GM19324 (cell line): ENCODE results near the gene CCL16.
"Not testable (repeated sequence)": the region's sequence is repeated elsewhere in the genome, so short reads cannot be mapped to it uniquely, and the experiment has no call there.

ENCODE experiments used
- ATAC-seq: cut with Tn5 transposase; IDR thresholded peaks from one replicate; pipeline ENCODE4 v1.9.1; 2021; ENCODE audit warnings: mild to moderate bottlenecking, moderate library complexity; ENCODE audit not compliant: unreplicated experiment, low FRiP score

CCL16 gene, protein sequence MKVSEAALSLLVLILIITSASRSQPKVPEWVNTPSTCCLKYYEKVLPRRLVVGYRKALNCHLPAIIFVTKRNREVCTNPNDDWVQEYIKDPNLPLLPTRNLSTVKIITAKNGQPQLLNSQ

DNA sequence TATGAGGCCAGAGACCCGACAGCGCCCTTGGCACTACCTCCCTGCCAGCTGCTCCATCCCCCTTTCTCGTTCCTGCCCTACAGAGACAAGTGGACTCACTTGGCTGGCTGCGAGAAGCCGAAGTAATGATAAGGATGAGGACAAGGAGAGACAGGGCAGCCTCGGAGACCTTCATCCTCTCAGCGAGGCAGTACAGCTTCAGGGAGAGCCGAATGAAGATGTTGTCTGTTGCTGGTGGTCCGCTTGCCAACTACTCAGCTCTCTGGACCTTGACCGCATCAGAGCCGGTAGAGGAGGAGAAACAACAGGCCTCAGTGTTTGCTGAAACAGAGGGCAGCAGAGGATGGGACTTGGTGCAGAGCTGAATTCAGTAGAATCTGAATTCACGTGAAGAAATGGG is at the start of gene CCL16:
Gene CCL16 (minus strand): TSS at position 252 of the 400 bp plus-strand sequence. CDS start 77 bp downstream, at position 175.
- ATAC-seq = no peak

GRCh38 chr17:36030956-36031355 is 49.7 kb upstream of the CCL16 start:
- ATAC-seq = no peak

DNA sequence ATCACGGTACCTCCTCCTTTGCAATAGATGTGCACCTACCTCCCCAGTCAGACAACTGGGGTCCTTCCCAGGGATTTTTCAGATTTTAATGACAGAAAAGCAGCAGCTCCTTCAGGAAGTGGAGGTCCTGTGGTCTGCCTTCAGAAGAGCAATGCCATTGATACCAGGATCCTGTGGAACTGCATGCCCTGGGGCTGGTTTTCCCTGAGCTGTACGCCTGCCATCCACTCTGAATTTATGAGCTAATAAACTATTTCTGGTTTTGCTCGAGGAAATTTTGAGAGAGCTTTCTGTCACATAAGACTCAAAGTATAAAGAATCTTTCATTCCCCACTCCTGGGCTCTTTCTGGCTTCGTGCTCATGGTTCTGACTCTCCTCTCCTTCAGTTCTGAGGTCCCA is 46.5 kb upstream of the CCL16 start:
- no peak for ATAC-seq

DNA sequence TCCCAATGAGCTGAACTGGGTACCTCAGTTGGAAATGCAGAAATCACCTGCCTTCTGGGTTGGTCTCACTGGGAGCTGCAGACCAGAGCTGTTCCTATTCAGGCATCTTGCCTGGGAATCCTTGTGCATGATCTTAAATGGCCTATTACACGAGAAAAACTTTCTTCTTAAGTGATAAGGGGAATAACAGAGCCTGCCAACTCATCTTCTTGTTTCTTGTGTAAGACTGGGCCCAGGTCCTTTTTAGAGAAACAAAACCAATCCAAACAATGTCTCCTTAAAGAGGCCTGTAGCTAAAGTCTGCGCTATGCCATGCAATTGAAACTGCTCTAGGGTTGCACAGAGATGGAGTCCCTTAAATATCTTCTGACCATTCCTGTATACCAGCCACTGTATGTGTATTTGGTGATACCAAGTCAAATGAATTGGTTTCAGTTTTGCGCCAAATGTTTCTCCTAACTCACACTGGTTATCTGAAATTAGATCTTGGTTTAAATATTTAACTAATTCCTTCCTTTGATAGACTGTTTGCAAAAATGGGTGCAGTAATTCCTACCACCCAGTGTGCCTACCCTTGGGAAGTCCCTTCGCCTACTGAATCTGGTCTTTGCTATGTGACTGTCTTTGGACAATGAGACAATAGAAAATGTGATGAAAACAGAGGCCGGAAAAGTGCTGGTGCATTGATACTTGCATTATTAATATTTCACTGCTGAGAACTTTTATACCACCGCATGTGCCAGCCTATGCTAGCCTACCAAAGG is 43.0 kb upstream of the CCL16 start:
- no peak for ATAC-seq

DNA sequence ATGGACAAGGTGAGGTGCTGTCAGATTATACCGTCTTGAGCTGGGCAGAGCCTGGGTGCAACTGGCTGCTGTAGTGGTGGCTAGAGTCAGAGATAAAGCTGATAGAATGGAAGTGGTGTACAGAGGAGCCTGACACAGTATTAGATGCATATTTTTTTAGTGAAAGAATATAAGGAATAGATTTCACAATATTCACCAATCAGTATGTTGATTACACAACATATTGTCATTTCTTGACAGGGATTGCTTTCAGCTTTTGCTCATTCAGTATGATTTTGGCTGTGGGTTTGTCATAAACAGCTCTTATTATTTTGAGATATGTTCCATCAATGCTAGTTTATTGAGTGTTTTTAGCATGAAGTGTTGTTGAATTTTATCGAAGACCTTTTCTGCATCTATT is 38.1 kb upstream of the CCL16 start:
- no peak for ATAC-seq

DNA sequence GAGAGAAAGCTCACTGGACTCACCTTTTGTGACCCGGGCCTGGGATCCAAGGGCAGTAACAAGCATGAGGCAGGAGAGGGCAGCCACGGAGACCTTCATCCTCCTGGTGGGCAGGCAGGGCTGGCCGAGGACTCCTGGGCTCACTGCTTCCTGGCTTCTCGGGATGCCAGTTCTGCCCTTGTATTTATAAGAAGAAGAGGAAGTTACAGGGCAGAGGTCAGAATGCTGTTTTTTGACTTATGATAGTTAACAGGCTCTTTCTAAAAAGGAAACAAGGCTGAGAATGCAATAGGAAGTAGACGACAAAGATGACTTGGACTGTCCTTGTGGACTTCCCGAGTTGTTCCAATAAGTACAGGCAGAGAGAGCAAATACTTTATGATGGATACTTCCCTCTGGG is 36.5 kb upstream of the CCL16 start, which contains the start of gene CCL23:
Gene CCL23 (minus strand): TSS at position 174 of the 400 bp plus-strand sequence. CDS start 75 bp downstream, at position 99.
- ATAC-seq = no peak

GRCh38 chr17:36016555-36016954 is 35.3 kb upstream of the CCL16 start:
- ATAC-seq = no peak

GRCh38 chr17:36015895-36016294 is 34.6 kb upstream of the CCL16 start:
- not testable (repeated sequence) for ATAC-seq

- no peak for ATAC-seq
Observed at GRCh38 chr17:36014946-36015345, 33.6 kb upstream of the CCL16 start.

DNA sequence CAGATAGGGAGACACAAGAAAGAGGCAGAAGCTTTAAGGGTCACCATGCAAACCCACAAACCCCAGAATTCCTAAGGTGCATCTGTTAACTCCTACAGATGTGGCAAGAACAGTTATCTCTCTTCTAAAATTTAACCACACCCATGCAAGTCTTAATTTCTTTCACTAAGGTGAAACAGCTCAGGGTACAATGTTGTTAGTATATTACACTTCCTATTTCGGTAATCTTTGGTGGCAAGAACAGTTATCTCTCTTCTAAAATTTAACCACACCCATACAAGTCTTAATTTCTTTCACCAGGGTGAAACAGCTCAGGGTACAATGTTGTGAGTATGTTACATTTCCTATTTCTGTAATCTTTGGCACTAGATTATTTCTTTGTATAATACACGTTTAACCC is 29.9 kb upstream of the CCL16 start:
- ATAC-seq = no peak

- ATAC-seq = no peak
Observed at GRCh38 chr17:36008998-36009665, 27.8 kb upstream of the CCL16 start.

GRCh38 chr17:36004594-36005108 is 23.4 kb upstream of the CCL16 start:
- no peak for ATAC-seq

- ATAC-seq = no peak
Observed at GRCh38 chr17:36002631-36003030, 21.3 kb upstream of the CCL16 start.

DNA sequence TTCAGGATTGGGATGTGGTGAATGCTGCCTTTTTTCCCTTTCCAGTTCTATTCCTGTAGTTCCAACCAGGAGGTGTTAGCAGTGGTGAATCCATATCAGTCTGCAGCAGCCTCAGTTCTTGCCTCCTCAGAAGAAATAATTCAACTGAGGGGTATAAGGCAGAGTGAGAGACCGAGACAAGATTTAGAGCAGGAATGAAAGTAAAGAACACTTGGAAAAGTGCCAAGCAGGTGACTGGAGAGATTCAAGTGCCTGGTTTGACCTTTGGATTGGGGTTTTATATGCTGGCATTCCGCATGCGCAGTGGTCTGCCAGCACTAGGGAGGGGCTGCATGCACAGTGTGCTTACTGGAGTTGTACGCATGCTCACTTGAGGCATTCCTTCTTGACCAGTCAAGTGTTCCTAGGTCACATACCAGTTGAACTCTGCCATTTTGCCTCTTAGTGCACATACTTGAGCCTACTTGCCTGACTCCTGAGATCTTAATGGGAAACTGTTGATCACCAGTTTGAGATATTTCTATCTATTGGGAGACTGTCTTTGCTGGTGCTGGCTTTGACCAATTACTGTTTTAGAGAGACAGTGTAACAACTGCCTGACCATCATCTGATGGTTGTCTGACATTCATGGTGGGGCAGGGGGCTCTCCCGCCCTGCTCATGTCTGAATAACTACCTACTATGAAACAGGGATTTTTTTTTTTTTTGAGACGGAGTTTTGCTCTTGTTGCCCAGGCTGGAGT is 20.7 kb upstream of the CCL16 start:
- no peak for ATAC-seq

- ATAC-seq = no peak
Observed at GRCh38 chr17:36001110-36001771, 19.9 kb upstream of the CCL16 start, which contains the start of gene CCL15. CCL15 (minus strand) TSS chr17:36001553; CDS start chr17:36001492, 61 bp downstream.

DNA sequence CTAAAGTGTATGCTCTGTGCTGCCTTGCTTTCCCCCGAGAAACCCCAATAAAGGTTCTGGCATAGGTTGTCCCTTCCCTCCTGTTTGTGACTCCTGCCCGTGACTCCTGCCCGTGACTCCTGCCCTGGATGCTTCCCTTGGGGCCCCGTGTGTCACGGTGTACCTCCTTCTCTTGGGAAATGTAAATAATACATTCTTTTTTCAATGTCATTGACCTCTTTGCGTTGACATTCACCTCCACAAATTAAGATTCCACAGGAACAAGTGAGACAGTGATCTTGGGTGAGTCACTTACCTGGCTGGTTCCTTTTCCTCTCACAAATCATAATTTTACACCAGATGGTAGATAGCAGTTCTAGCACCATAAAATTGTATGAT is 19.4 kb upstream of the CCL16 start:
- no peak for ATAC-seq

GRCh38 chr17:35998756-35999155 is 17.5 kb upstream of the CCL16 start:
- ATAC-seq = no peak

GRCh38 chr17:35998018-35998545 is 16.8 kb upstream of the CCL16 start:
- no peak for ATAC-seq

DNA sequence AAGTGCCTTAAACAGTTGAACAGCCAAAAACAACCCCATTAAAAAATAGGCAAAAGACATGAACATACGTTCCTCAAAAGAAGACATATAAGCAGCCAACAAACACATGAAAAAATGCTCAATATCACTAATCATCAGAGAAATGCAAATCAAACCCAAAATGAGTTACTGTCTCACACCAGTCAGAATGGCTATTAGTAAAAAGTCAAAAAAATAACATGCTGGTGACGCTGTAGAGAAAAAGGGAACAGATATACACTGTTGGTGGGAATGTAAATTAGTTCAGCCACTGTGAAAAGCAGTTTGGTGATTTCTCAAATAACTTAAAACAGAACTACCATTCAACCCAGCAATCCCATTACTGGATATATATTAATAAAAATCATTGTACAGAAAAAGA is 14.0 kb upstream of the CCL16 start:
- ATAC-seq = not testable (repeated sequence)

DNA sequence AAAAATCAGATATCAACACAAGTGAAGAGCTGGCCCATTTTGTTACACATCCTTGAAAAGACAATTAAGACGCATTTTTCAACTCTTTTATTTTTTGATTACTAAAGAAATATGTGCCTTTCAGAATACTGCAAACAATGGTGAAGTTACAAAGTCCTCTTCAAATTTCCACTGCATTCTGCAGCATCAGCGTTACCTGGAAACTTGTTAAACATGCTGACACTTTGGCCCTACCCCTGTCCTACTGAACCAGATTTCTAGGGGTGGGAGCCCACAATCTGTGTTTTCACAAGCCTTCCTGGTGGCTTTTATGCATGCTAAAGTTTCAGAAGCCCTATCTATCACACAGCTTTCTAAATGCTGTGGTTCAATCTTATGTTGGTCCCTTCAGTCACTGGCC is 9.8 kb upstream of the CCL16 start:
- no peak for ATAC-seq
